ENCODE measurements around the gene P2RX6. TPM values are rescaled to one million over a fixed set of nuclear protein-coding genes. Genes with fewer than 3 reads are reported as not detected.

Gene P2RX6
- total and polyA plus RNA-seq, 9 of the 15 experiments (the other 6 are each of a cell fraction or from before 2014, with no cell fraction given): 0.01 to 3.9 (median 1.5) TPM; not detected in 1

- TF ChIP-seq RBM14 (IDR thresholded peaks at IDR 0.05; ENCODE audit: borderline replicate concordance, insufficient read depth, low read depth, low read length) (0 out of 2 replicates have a peak, but pooled peaks have one; percentile 26), COPS2 (conservative IDR thresholded peaks at IDR 0.05) (no peak)
- TF ChIP-seq, protein P1, sequence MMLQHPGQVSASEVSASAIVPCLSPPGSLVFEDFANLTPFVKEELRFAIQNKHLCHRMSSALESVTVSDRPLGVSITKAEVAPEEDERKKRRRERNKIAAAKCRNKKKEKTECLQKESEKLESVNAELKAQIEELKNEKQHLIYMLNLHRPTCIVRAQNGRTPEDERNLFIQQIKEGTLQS (IDR thresholded peaks at IDR 0.05): no peak
- TF ChIP-seq, protein P1 (CRISPR knock-in tag; conservative IDR thresholded peaks at IDR 0.05): peak; percentile 91
- TF ChIP-seq, protein P2, sequence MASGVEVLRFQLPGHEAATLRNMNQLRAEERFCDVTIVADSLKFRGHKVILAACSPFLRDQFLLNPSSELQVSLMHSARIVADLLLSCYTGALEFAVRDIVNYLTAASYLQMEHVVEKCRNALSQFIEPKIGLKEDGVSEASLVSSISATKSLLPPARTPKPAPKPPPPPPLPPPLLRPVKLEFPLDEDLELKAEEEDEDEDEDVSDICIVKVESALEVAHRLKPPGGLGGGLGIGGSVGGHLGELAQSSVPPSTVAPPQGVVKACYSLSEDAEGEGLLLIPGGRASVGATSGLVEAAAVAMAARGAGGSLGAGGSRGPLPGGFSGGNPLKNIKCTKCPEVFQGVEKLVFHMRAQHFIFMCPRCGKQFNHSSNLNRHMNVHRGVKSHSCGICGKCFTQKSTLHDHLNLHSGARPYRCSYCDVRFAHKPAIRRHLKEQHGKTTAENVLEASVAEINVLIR (CRISPR knock-in tag; IDR thresholded peaks at IDR 0.05): peak; percentile 74
Measured at GRCh38 chr22:21014202-21014725, 701 bp upstream of the P2RX6 start (continued).

DNA sequence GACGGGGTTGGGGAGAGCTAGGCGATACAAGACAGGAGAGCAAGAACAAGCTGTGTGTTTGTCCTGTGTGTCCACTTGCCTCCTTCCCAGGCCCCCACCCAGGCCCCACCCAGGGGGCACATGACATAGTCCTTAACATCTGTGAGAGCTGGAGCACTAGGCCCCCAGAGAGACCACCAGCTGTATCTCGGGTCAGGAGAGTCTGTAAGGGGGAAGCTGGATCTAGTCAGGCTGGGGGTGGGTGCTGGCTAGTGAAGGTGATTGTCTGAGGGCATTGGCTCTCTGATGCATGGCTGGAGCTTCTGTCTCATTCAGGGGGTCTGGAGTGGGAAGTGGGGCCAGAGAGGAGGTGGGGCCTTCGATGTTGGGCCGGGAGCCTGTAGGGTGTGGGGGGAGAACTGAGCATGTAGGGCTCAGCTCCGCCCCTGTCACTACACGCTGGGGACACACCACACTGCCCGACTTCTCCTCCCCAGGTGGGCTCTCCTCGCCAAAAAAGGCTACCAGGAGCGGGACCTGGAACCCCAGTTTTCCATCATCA, 571 bp downstream of the P2RX6 start:
- H3K9me3 ChIP-seq (replicated peaks; ENCODE audit: control insufficient read depth, insufficient read depth, low read depth, low read length): no peaks in the 10 kb centered on the region
- POLR2A ChIA-PET: interaction anchor here (0.8 to 13.9 kb wide), 12 partner anchors 14 to 614 kb away, joined by 3 to 333 read pairs (median 6); partner anchors contain the start of genes LRRC74B, SLC7A4, THAP7 and YDJC
- peaks cover 3% of the 10 kb centered on the region for H3K9me1 ChIP-seq (ENCODE audit: control insufficient read depth, insufficient read depth, low read length)
- H3K4me3 ChIP-seq: peak overlapping the region; percentile 44
- H3K9ac ChIP-seq (ENCODE audit: insufficient read depth in 1 of 2, low read depth in 2 of 2, low read length in 2 of 2): peak overlapping the region; percentile 52 to 89
- CTCF ChIA-PET (ENCODE audit: low intra/inter-chr PET ratio): no interaction called here
- peaks cover 4% of the 10 kb centered on the region for H4K20me1 ChIP-seq (replicated peaks; ENCODE audit: control insufficient read depth, insufficient read depth, low read length)
- peaks cover 31 to 49% of the 10 kb centered on the region in 2 experiments for H3K4me1 ChIP-seq (replicated peaks in 1 of 2; ENCODE audit: control insufficient read depth in 2 of 2, insufficient read depth in 2 of 2, low read length in 2 of 2)
- H3K79me2 ChIP-seq (ENCODE audit: control insufficient read depth, insufficient read depth, low read length): peaks cover 16% of the 10 kb centered on the region; the same call in 2 of the 3 replicates
- WGBS (ENCODE audit: insufficient coverage, low coverage, missing lambda C conversion rate): 35% methylated on average over 10 of the region's 10 CpGs
- peak overlapping the region; percentile 87 for H3K4me2 ChIP-seq (ENCODE audit: insufficient read depth, low read length)
- no peaks in the 10 kb centered on the region for H3K36me3 ChIP-seq (ENCODE audit: control insufficient read depth, insufficient read depth, low read length)
- peak overlapping the region; percentile 67 for H3K27ac ChIP-seq (ENCODE audit: extremely low read depth, low read depth, low read length)
- in situ Hi-C loops (cut with MboI) (no loop called here), intact Hi-C loops (cut with micrococcal nuclease) (no loop called here)
- no TSS peak for BruUV-seq (replicated peaks)
- FAIRE-seq (peak; percentile 37), ATAC-seq (peak; percentile 2), DNase-seq (ENCODE audit: extremely low read depth in 1 of 4, low spot score in 3 of 4) (peak; percentile 72 to 82 (median 81))
- peak overlapping the region; percentile 91; the same call in 1 of the 2 replicates for H2AFZ ChIP-seq (ENCODE audit: low read depth, low read length)
- peaks cover 0 to 7% of the 10 kb centered on the region in 2 experiments; a peak in 2 of 5 replicates for H3K27me3 ChIP-seq (ENCODE audit: control insufficient read depth in 2 of 2, insufficient read depth in 2 of 2, low read length in 2 of 2)
- TF ChIP-seq ELF4 (CRISPR knock-in tag; IDR thresholded peaks at IDR 0.05): peak; percentile 88
- TF ChIP-seq, protein P3, sequence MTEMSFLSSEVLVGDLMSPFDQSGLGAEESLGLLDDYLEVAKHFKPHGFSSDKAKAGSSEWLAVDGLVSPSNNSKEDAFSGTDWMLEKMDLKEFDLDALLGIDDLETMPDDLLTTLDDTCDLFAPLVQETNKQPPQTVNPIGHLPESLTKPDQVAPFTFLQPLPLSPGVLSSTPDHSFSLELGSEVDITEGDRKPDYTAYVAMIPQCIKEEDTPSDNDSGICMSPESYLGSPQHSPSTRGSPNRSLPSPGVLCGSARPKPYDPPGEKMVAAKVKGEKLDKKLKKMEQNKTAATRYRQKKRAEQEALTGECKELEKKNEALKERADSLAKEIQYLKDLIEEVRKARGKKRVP (CRISPR knock-in tag; IDR thresholded peaks at IDR 0.05): peak; percentile 66
- TF ChIP-seq MYC (IDR thresholded peaks at IDR 0.05; ENCODE audit: low read depth, low read length): no peak; the same call in 1 of the 2 replicates
- TF ChIP-seq MYC (CRISPR knock-in tag; IDR thresholded peaks at IDR 0.05; ENCODE audit: borderline replicate concordance, low read depth): 0 out of 2 replicates have a peak, but pooled peaks have one; percentile 39
- TF ChIP-seq STAT6 (CRISPR knock-in tag; IDR thresholded peaks at IDR 0.05): peak; percentile 78; the same call in 1 of the 2 replicates
- 0 out of 2 replicates have a peak, but pooled peaks have one; percentile 16 for TF ChIP-seq ZNF764 (CRISPR knock-in tag; IDR thresholded peaks at IDR 0.05; ENCODE audit: low read depth)
- 0 out of 2 replicates have a peak, but pooled peaks have one; percentile 40 for TF ChIP-seq ZNF586 (CRISPR knock-in tag; conservative IDR thresholded peaks at IDR 0.05)
- TF ChIP-seq FOXA3 (CRISPR knock-in tag; conservative IDR thresholded peaks at IDR 0.05 in 1 of 2, IDR thresholded peaks at IDR 0.05 in 1 of 2): 0 out of 4 replicates have a peak, but pooled peaks of 1 of the 2 experiments have one; percentile 7

Measured in K562 (cell line).